Sigmoid colon (tissue), 4 donors: ENCODE results near the gene CD163.
"Not testable (repeated sequence)": the region's sequence is repeated elsewhere in the genome, so short reads cannot be mapped to it uniquely, and the experiment has no call there.

Experiments
- CTCF ChIP-seq, 4 experiments: fragments of 450-650 bp in 3 of 4; fragments of 200-600 bp in 1 of 4; IDR thresholded peaks; one replicate each; pipeline ENCODE4 v1.5.1; 2016 to 2019; ENCODE audit warnings: antibody characterized with exemption in 4 of 4, mild to moderate bottlenecking in 3 of 4, moderate library complexity in 2 of 4
- POLR2AphosphoS5 ChIP-seq, 4 donors: sonication (generic); formaldehyde crosslinking; IDR thresholded peaks; one replicate each; pipeline ENCODE4 v1.6.1; 2017; ENCODE audit warnings: antibody characterized with exemption in 4 of 4

- not testable (repeated sequence) for TF ChIP-seq POLR2AphosphoS5, CTCF (IDR thresholded peaks at IDR 0.05)
Measured at GRCh38 chr12:7438291-7438995, 65.1 kb downstream of the CD163 start.
